Vagina (tissue), 2 donors: ENCODE results near the gene SUPT16H. TPM values are rescaled to one million over a fixed set of nuclear protein-coding genes. Genes with fewer than 3 reads are reported as not detected.

Source experiments
- DNase-seq, 2 donors: peaks; one replicate each; pipeline ENCODE4 v3.0.0-alpha.2; 2017; ENCODE audit errors: extremely low spot score in 2 of 2
- H3K27ac ChIP-seq: fragments of 200-600 bp; sonication (generic); one replicate; pipeline ENCODE4 v1.5.1; 2019
- H3K27me3 ChIP-seq: fragments of 200-600 bp; sonication (generic); one replicate; pipeline ENCODE4 v1.5.1; 2019
- H3K36me3 ChIP-seq, 2 donors: fragments of 200-600 bp; sonication (generic); one replicate each; pipeline ENCODE4 v1.5.1; 2017 to 2019
- H3K4me1 ChIP-seq: fragments of 200-600 bp; sonication (generic); one replicate; pipeline ENCODE4 v1.5.1; 2019
- H3K4me3 ChIP-seq, 2 donors: fragments of 200-600 bp; sonication (generic); 1 replicate in 1 of 2; 2 replicates in 1 of 2; pipeline ENCODE4 v1.5.1; 2016 to 2019
- H3K9me3 ChIP-seq: fragments of 200-600 bp; sonication (generic); one replicate; pipeline ENCODE4 v1.5.1; 2019
- CTCF ChIP-seq, 3 experiments: fragments of 450-650 bp in 2 of 3; fragments of 200-600 bp in 1 of 3; sonication (generic) in 1 of 3; IDR thresholded peaks; one replicate each; pipeline ENCODE4 v1.5.1; 2017 to 2019; ENCODE audit warnings: antibody characterized with exemption in 3 of 3, mild to moderate bottlenecking in 2 of 3, moderate library complexity in 2 of 3
- POLR2A ChIP-seq, 2 donors: fragments of 450-650 bp; IDR thresholded peaks; one replicate each; pipeline ENCODE4 v1.6.1; 2017; ENCODE audit warnings: antibody characterized with exemption in 2 of 2, mild to moderate bottlenecking in 2 of 2, moderate library complexity in 2 of 2
- POLR2AphosphoS5 ChIP-seq, 2 donors: sonication (generic); formaldehyde crosslinking; IDR thresholded peaks; one replicate each; pipeline ENCODE4 v1.9.0; 2017; ENCODE audit warnings: antibody characterized with exemption in 2 of 2, mild to moderate bottlenecking in 2 of 2, low read depth in 1 of 2; ENCODE audit not compliant: insufficient read depth in 1 of 2
- intact Hi-C: fragments of 100-400 bp; cut with DNase I; formaldehyde crosslinking; loops from one replicate; pipeline ENCODE4 v1.15.1; 2023
- total RNA-seq: library from RNA; depleted of rRNA; stranded (reverse); fragments of >200 nt; gene quantifications from one replicate; pipeline ENCODE4 v1.2.3, GENCODE V29; 2016

SUPT16H gene
- total RNA-seq, 1 donor from 2014 or later: 50.1 TPM

DNA sequence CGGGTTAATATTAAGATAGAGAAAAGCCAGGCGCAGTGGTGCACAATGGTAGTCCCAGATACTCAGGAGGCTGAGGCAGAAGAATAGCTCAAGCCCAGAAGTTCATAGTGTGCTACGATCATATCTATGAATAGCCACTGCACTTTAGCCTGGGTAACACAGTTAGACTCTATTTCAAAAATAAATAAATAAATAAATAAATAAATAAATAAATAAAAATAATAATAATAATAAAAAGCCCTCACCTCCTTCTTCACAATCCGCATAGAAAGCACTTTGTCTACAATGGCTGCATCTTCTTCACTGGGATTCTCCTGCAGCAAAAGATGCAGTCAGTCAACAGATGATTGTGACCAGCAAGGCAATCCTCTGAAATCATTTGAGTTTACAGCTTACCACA lies 31.5 kb upstream of the SUPT16H start:
- H3K4me3 ChIP-seq: no peak overlapping the region
- no peak overlapping the region for H3K27ac ChIP-seq
- no peaks in the 10 kb centered on the region for H3K9me3 ChIP-seq
- peaks cover 0 to 81% of the 10 kb centered on the region in 2 donors for H3K36me3 ChIP-seq
- no peaks in the 10 kb centered on the region for H3K4me1 ChIP-seq
- no peak for TF ChIP-seq POLR2A (IDR thresholded peaks at IDR 0.05)
- no peak for TF ChIP-seq POLR2AphosphoS5 (IDR thresholded peaks at IDR 0.05; ENCODE audit: insufficient read depth in 1 of 2, low read depth in 1 of 2)
- TF ChIP-seq CTCF (IDR thresholded peaks at IDR 0.05): no peak
- no peak for DNase-seq
- intact Hi-C loops: no loop called here
- no peaks in the 10 kb centered on the region for H3K27me3 ChIP-seq

DNA sequence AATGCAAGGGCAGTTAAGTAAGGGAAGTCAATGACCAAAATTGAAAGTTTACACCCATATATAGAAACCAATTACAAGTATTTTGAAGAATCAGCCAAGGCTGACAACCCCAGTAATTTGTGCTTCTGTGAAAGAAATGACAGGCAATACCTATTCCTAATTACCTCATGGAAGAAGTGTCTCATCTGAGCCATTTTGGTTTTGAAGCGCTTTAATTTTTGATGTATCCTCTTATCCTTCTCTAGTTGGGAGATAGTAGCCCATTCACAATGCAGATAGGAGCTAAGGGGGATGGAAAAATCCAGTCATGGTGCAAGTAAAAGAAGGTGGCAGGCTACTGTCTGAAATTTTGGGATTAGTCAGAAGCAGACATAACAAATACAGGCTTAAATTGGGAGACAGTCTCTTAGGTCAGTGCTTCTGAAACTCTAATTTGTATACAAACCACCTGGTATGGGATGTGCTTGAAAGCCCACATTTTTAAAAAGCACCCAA lies 30.4 kb upstream of the SUPT16H start:
- Histone ChIP-seq H3K4me3 (no peak overlapping the region), H3K9me3 (no peaks in the 10 kb centered on the region), H3K36me3 (peaks cover 0 to 79% of the 10 kb centered on the region in 2 donors), H3K4me1 (no peaks in the 10 kb centered on the region), H3K27me3 (no peaks in the 10 kb centered on the region), H3K27ac (no peak overlapping the region)
- intact Hi-C loops: no loop called here
- no peak for TF ChIP-seq POLR2AphosphoS5 (IDR thresholded peaks at IDR 0.05; ENCODE audit: insufficient read depth in 1 of 2, low read depth in 1 of 2)
- TF ChIP-seq POLR2A (IDR thresholded peaks at IDR 0.05): no peak
- no peak for TF ChIP-seq CTCF (IDR thresholded peaks at IDR 0.05)
- no peak for DNase-seq

DNA sequence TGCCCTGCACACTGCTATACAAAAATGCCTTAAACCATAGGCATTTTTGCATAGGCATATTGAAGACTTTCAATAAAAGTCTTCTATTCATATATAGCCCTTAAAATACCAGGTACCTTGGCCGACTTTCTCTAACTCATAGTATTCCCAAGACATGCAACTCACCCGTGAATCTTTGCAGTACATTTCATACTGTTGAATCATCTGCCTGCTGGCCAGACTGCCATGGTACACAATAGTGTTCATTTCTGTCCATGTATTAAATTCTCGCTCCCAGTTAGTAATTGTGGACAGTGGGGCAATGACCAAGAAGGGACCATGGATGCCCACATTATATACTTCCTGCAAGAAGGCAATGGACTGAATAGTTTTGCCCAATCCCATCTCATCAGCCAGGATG lies 24.3 kb upstream of the SUPT16H start:
- no peak for DNase-seq
- Histone ChIP-seq H3K4me1 (no peaks in the 10 kb centered on the region), H3K27me3 (no peaks in the 10 kb centered on the region), H3K4me3 (no peak overlapping the region), H3K36me3 (peaks cover 0 to 94% of the 10 kb centered on the region in 2 donors), H3K27ac (no peak overlapping the region), H3K9me3 (no peaks in the 10 kb centered on the region)
- TF ChIP-seq POLR2A (IDR thresholded peaks at IDR 0.05): no peak
- TF ChIP-seq POLR2AphosphoS5 (IDR thresholded peaks at IDR 0.05; ENCODE audit: insufficient read depth in 1 of 2, low read depth in 1 of 2): no peak
- TF ChIP-seq CTCF (IDR thresholded peaks at IDR 0.05): no peak
- intact Hi-C loops: no loop called here

- Histone ChIP-seq H3K4me3 (no peak overlapping the region), H3K27me3 (no peaks in the 10 kb centered on the region), H3K36me3 (peaks cover 1 to 95% of the 10 kb centered on the region in 2 donors), H3K4me1 (no peaks in the 10 kb centered on the region), H3K27ac (no peak overlapping the region), H3K9me3 (no peaks in the 10 kb centered on the region)
- TF ChIP-seq POLR2A (IDR thresholded peaks at IDR 0.05) (no peak), CTCF (IDR thresholded peaks at IDR 0.05) (no peak), POLR2AphosphoS5 (IDR thresholded peaks at IDR 0.05; ENCODE audit: insufficient read depth in 1 of 2, low read depth in 1 of 2) (no peak)
- no peak for DNase-seq
- intact Hi-C loops: no loop called here
Observed at GRCh38 chr14:21406213-21406612, 22.4 kb upstream of the SUPT16H start.

DNA sequence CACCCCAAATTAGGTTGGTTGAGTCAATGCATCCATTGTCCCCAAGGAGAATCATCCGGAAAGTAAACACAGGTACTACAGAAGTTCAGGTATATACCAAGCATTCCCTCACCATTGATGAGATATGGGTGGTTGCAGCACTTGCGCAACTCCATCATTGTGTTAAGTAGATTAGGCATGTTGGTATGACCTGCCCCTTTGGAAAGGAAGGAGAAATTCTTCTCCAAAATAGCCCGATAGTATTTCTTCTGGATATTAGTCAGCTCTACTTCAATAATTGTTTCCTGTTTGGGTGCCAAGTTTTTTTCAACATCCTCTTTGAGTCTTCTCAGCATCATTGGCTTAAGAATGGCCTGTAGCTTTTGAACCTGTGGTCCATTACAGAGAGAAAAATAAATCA lies 21.3 kb upstream of the SUPT16H start:
- Histone ChIP-seq H3K4me3 (no peak overlapping the region), H3K4me1 (no peaks in the 10 kb centered on the region), H3K36me3 (peaks cover 3 to 97% of the 10 kb centered on the region in 2 donors), H3K27ac (no peak overlapping the region), H3K9me3 (no peaks in the 10 kb centered on the region), H3K27me3 (no peaks in the 10 kb centered on the region)
- intact Hi-C loops: no loop called here
- TF ChIP-seq POLR2A (IDR thresholded peaks at IDR 0.05): no peak
- DNase-seq: no peak
